ELR (cell line): ENCODE measurements around the gene MED12L.

Experiments
- DNase-seq: peaks from one replicate; pipeline ENCODE4 v3.0.0-alpha.2; 2015; ENCODE audit warnings: low read depth

MED12L gene

GRCh38 chr3:151091685-151092345 is 6.4 kb downstream of the MED12L start:
- DNase-seq: peak; percentile 47

GRCh38 chr3:151093148-151093547 is 7.7 kb downstream of the MED12L start:
- no peak for DNase-seq

GRCh38 chr3:151093905-151094304 is 8.4 kb downstream of the MED12L start:
- no peak for DNase-seq

GRCh38 chr3:151096716-151097115 is 11.3 kb downstream of the MED12L start:
- no peak for DNase-seq

- DNase-seq: no peak
These were observed 14.6 kb downstream of the MED12L start for GRCh38 chr3:151100076-151100475.

- DNase-seq: no peak
These were observed 16.0 kb downstream of the MED12L start for GRCh38 chr3:151101270-151101969.

- DNase-seq: no peak
These were observed 20.8 kb downstream of the MED12L start for GRCh38 chr3:151106311-151106710.

GRCh38 chr3:151107177-151107576 is 21.7 kb downstream of the MED12L start:
- DNase-seq: no peak

GRCh38 chr3:151107701-151108100 is 22.2 kb downstream of the MED12L start:
- DNase-seq: peak; percentile 35

- no peak for DNase-seq
These were observed 23.9 kb downstream of the MED12L start for GRCh38 chr3:151109286-151109800.

- DNase-seq: peak; percentile 14
These were observed 27.3 kb downstream of the MED12L start for GRCh38 chr3:151112731-151113130.

- no peak for DNase-seq
These were observed 27.9 kb downstream of the MED12L start for GRCh38 chr3:151113343-151113742.

GRCh38 chr3:151117047-151117446 is 31.6 kb downstream of the MED12L start:
- DNase-seq: no peak

GRCh38 chr3:151119188-151119587 is 33.7 kb downstream of the MED12L start:
- no peak for DNase-seq

- DNase-seq: no peak
These were observed 34.9 kb downstream of the MED12L start for GRCh38 chr3:151120409-151120808.

GRCh38 chr3:151121016-151121415 is 35.6 kb downstream of the MED12L start:
- no peak for DNase-seq

- no peak for DNase-seq
These were observed 38.4 kb downstream of the MED12L start for GRCh38 chr3:151123827-151124226.

- DNase-seq: no peak
These were observed 39.0 kb downstream of the MED12L start for GRCh38 chr3:151124476-151124875.

GRCh38 chr3:151130428-151130827 is 45.0 kb downstream of the MED12L start:
- no peak for DNase-seq

- no peak for DNase-seq
These were observed 47.7 kb downstream of the MED12L start for GRCh38 chr3:151133175-151133574.

- DNase-seq: no peak
These were observed 48.5 kb downstream of the MED12L start for GRCh38 chr3:151133917-151134450.

- peak; percentile 36 for DNase-seq
These were observed 50.3 kb downstream of the MED12L start for GRCh38 chr3:151135541-151136337.
